NCI-H128 (cell line): Measurements from ENCODE around the gene IFI35.
"Not testable (repeated sequence)": the region's sequence is repeated elsewhere in the genome, so short reads cannot be mapped to it uniquely, and the experiment has no call there.

Experiments
- DNase-seq: peaks from one replicate; lab custom pipeline; 2025; ENCODE audit not compliant: unreplicated experiment; lab: John Stamatoyannopoulos, UW

IFI35 gene

GRCh38 chr17:43051969-43052368 lies 45.4 kb downstream of the IFI35 start:
- no peak for DNase-seq

GRCh38 chr17:43053008-43053407 lies 46.4 kb downstream of the IFI35 start:
- DNase-seq: not testable (repeated sequence)

- DNase-seq: no peak
These were observed 49.5 kb downstream of the IFI35 start for GRCh38 chr17:43056051-43056450.

- no peak for DNase-seq
These were observed 56.5 kb downstream of the IFI35 start for GRCh38 chr17:43062984-43063638.
